ENCODE measurements around the gene SGTB. TPM values are rescaled to one million over a fixed set of nuclear protein-coding genes. Genes with fewer than 3 reads are reported as not detected.

Gene SGTB
- total and polyA plus RNA-seq, 11 donors, result 1.8 to 14.4 (median 6.5) TPM

DNA sequence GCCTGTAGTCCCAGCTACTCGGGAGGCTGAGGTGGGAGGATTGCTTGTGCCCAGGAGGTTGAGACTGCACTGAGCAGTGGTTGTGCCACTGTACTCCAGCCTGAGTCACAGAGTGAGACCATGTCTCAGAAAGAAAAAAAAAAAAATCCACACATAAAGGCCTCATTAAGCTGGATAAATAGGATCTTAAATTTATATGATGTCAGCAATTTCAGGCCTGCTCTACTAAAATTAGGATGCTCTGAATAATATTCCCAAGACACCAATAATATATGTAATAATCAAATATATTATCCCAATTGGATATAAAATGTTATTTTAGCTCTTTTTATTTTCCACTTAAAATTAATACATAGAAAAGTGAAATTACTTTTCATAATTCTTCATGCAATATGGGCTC lies 43.7 kb upstream of the SGTB start:
- 98 to 100% (median 100%) methylated on average over 1 of the region's 1 CpG for WGBS, 4 donors
- no peak overlapping the region for H3K4me3 ChIP-seq
- ATAC-seq (no peak), DNase-seq (no peak)
- no peaks in the 10 kb centered on the region for H3K27me3 ChIP-seq
- no peaks in the 10 kb centered on the region for H3K9me3 ChIP-seq
- TF ChIP-seq, protein P1, sequence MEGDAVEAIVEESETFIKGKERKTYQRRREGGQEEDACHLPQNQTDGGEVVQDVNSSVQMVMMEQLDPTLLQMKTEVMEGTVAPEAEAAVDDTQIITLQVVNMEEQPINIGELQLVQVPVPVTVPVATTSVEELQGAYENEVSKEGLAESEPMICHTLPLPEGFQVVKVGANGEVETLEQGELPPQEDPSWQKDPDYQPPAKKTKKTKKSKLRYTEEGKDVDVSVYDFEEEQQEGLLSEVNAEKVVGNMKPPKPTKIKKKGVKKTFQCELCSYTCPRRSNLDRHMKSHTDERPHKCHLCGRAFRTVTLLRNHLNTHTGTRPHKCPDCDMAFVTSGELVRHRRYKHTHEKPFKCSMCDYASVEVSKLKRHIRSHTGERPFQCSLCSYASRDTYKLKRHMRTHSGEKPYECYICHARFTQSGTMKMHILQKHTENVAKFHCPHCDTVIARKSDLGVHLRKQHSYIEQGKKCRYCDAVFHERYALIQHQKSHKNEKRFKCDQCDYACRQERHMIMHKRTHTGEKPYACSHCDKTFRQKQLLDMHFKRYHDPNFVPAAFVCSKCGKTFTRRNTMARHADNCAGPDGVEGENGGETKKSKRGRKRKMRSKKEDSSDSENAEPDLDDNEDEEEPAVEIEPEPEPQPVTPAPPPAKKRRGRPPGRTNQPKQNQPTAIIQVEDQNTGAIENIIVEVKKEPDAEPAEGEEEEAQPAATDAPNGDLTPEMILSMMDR (IDR thresholded peaks at IDR 0.05), result no peak
- no peak for TF ChIP-seq POLR2A (IDR thresholded peaks at IDR 0.05)
- intact Hi-C loops (cut with DNase I), result loop anchor here in 6 of 10 donors (10.0 kb wide), 6 partner anchors 159 to 539 kb away; partner anchors contain the start of genes ERBIN (in 1 of the 6) and SREK1 (in 1 of the 6)
- no peak overlapping the region for H3K27ac ChIP-seq
- peaks cover 0 to 11% (median 2%) of the 10 kb centered on the region in 12 donors for H3K4me1 ChIP-seq
- no peaks in the 10 kb centered on the region for H3K36me3 ChIP-seq

GRCh38 chr5:65762234-65762633 lies 40.3 kb upstream of the SGTB start:
- ATAC-seq, result no peak

DNA sequence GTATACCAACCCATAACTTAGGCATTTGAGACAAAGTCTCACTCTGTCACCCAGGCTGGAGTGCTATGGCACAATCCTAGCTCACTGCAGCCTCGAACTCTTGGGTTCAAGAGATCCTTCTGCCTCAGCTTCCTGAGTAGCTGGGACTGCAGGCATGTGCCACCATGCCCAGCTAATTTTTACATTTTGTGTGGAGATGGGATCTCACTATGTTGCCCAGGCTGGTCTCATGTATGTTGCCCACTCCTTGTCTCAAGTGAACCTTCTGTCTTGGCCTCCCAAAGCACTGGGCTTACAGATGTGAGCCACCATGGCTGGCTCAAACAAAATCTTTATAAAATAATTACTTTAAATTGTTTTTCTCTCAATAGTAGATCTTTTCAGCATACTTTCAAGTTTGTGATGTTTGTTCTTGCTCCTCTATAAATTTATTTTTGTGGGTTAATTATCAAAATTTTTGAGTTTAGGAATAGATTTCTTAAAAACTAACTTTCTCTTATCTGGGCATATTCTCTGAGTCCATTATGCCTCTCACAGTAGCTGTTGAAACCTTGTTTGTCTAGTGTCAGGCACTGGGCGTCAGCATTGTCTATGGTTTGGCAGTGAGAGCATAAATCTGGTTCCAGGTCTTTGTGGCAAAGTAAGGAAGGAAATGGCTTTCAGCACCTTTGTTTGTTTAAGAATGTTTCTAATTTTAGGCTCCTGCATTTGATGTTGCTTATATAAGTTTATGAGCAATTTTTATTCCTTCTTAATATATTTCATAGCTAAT lies 38.8 kb upstream of the SGTB start:
- H3K27me3 ChIP-seq, result no peaks in the 10 kb centered on the region
- H3K27ac ChIP-seq, result peak overlapping the region in 1 of 12 donors; percentile 26
- no peak for TF ChIP-seq POLR2A (IDR thresholded peaks at IDR 0.05)
- TF ChIP-seq, protein P1 (IDR thresholded peaks at IDR 0.05), result peak in 9 of 12 donors; percentile 28 to 67 (median 53)
- peak in 4 of 5 donors; percentile 26 to 45 (median 42) for DNase-seq
- peaks cover 0 to 20% (median 0%) of the 10 kb centered on the region in 9 donors for H3K36me3 ChIP-seq
- H3K4me3 ChIP-seq, result no peak overlapping the region
- H3K4me1 ChIP-seq, result peaks cover 0 to 11% (median 2%) of the 10 kb centered on the region in 12 donors
- intact Hi-C loops (cut with DNase I), result loop anchor here in 7 of 10 donors (5.0 to 10.0 kb wide), 7 partner anchors 164 to 544 kb away; partner anchors contain the start of genes SREK1 (in 2 of the 7) and ERBIN (in 1 of the 7)
- ATAC-seq, result peak; percentile 71 to 93 (median 86)
- no peaks in the 10 kb centered on the region for H3K9me3 ChIP-seq
- WGBS, 4 donors, result 41 to 50% (median 48%) methylated on average over 2 of the region's 2 CpGs

More at GRCh38 chr5:65762234-65762633, 40.3 kb upstream of the SGTB start:
- Histone ChIP-seq H3K27ac (no peak overlapping the region), H3K4me1 (peaks cover 0 to 11% (median 2%) of the 10 kb centered on the region in 12 donors), H3K9me3 (no peaks in the 10 kb centered on the region), H3K36me3 (peaks cover 0 to 20% (median 0%) of the 10 kb centered on the region in 9 donors), H3K4me3 (no peak overlapping the region), H3K27me3 (no peaks in the 10 kb centered on the region)
- no peak for DNase-seq
- no peak for TF ChIP-seq POLR2A (IDR thresholded peaks at IDR 0.05)
- TF ChIP-seq, protein P1 (IDR thresholded peaks at IDR 0.05), result no peak
- intact Hi-C loops (cut with DNase I), result loop anchor here in 7 of 10 donors (5.0 to 10.0 kb wide), 7 partner anchors 163 to 543 kb away; partner anchors contain the start of genes SREK1 (in 2 of the 7) and ERBIN (in 1 of the 7)
- 89 to 93% (median 92%) methylated on average over 1 of the region's 1 CpG for WGBS, 4 donors

- Histone ChIP-seq H3K27ac (no peak overlapping the region), H3K4me1 (peaks cover 0 to 11% (median 2%) of the 10 kb centered on the region in 12 donors), H3K27me3 (no peaks in the 10 kb centered on the region), H3K36me3 (peaks cover 0 to 20% (median 0%) of the 10 kb centered on the region in 9 donors), H3K9me3 (no peaks in the 10 kb centered on the region), H3K4me3 (no peak overlapping the region)
- TF ChIP-seq, protein P1 (IDR thresholded peaks at IDR 0.05), result no peak
- TF ChIP-seq POLR2A (IDR thresholded peaks at IDR 0.05), result no peak
- 86 to 90% (median 89%) methylated on average over 4 of the region's 4 CpGs for WGBS, 4 donors
- ATAC-seq (no peak), DNase-seq (no peak)
- intact Hi-C loops (cut with DNase I), result no loop called here
Measured at GRCh38 chr5:65758546-65759144, 36.7 kb upstream of the SGTB start.
